HG03097 (cell line): ENCODE results near the gene PAIP2.
A peak's percentile ranks its signal among the peaks of the same experiment; 100 is the strongest.

ENCODE experiments used
- ATAC-seq: cut with Tn5 transposase; IDR thresholded peaks from one replicate; pipeline ENCODE4 v1.9.1; 2021; ENCODE audit not compliant: unreplicated experiment, low FRiP score

The PAIP2 gene

DNA sequence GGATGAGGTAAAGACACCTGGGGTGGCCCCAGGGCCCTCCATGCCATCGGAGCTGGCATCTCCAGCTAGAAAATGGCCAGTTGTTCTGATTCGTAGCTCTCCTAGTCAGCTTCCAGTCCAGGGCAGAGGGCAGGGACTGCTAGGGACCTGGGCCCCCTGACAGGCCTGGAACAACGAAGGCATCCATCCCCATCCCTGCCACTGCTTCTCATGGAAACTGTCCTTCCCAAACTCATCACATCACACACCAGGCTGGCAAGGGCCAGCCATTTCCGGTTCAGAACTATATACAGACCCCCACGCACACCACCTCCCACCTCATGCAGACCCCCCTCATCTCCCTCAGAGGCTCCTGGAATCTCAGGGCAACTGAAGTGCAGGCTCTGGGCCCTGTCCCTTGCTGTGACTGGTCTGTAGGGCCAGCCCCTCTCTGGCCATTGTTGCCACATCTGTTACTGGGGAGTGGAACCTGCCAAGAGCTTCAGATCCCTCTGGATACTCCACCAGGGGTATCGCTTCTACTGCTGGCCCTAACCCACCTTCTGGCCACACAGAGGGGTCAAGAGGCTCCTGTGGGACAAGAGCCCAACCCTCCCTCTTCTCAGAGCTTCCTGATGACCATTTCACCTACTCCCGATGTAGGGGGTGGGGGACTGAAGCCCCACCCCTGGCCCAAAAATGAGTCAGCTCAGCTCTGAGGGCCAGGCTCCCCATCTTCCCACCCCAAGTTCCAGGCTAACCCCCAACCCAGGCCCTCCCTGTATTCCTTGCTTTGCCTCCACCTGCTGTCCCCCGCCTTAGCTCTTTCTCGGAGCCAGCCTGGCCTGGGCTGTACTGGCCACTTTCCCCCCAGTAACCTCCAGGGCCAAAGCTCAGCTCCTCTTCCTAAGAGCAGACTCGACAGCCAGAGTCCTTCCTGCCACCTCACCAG lies 49.2 kb downstream of the PAIP2 start:
- ATAC-seq, result no peak

DNA sequence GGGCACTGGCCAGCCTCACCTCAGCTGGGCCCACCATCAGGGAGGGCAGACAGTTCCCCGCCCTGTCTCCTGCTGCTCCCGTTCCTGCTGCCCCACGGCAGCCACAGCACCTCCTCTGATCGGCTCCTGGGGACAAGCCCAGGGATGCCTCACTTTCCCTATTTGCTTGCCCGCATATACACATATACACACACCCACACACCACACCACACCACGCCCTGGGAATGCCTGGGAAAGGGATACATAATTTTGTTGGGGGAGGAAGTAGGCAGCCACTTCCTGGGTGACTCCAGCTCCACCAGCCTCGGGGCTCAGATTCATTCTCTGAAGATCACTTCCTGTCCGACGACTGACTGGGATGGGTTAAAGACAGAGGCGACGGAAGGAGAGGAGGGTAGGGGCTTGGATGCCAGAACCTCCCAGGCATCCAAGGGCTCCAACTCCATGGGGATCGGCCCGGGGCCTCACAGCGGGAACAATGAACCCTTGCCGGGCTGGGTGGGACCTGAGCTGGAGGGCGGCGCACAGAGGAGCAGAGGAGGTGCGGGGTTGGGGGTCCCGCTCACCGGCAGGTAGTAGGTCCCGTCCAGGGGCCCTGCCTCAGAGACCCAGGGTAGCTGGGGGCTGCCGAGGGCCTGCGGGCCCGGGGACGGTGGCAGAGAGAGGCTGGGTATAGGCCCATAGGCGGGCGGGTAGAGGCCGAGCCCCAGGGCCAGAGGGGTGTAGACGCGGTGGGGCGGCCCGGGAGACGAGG lies 50.1 kb downstream of the PAIP2 start:
- ATAC-seq, result no peak

DNA sequence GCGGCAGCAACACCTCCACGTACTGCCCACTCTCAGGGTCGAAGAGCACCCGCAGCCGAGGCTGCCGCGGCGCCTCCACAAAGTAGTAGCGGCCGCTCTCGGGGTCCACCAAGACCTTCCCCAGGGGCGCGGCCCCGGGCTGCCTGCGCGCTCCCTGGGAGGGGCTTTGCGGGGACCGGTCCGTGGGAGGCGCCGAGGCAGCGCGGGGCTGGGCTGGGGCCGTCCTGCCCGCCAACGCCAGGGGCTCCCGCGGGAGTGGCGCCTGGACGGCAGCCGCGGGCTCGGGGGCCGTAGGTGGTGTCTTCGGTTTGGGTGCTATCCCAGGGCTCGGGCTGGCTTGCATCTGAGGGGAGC lies 50.6 kb downstream of the PAIP2 start:
- ATAC-seq, result no peak

DNA sequence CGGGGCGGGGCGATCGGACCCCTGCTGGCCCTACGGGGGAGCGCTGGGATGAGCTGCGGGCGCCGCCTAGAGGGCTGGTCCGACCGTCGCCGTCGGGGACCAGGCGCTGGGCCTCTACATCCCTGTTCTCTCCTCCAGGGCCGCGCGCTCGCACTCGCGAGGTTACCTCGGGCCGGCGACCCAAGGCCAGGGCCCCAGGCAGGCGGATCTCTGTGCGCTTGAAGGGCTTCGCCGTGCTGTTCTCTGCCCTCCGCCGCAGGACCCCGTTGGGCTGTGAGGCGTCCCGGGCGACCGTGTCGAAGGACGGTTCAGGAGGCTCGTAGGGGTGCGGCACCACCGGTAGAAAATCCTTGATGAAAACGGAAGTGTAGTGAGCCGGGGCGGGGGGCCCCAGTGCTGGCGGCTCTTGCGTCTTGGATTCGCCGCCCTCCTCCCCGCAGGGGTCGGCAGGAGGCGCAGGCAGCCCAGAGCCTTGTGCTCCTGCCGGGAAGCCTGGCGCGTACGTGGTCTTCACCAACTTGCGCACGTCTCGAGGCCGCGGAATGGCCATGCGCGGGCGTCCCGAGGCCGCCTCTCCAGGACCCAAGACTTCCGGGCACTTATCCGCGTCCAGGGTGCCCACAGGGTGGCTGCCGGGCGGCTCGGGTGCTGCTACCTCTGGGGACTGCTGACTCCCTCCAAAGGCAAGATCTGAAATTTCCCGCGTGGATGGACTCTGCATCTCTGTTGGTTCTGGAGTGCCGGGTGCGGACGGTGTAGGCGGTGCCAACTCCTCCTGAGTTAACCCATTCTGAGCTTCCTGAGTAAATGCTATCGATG lies 51.2 kb downstream of the PAIP2 start:
- ATAC-seq, result peak; percentile 45

DNA sequence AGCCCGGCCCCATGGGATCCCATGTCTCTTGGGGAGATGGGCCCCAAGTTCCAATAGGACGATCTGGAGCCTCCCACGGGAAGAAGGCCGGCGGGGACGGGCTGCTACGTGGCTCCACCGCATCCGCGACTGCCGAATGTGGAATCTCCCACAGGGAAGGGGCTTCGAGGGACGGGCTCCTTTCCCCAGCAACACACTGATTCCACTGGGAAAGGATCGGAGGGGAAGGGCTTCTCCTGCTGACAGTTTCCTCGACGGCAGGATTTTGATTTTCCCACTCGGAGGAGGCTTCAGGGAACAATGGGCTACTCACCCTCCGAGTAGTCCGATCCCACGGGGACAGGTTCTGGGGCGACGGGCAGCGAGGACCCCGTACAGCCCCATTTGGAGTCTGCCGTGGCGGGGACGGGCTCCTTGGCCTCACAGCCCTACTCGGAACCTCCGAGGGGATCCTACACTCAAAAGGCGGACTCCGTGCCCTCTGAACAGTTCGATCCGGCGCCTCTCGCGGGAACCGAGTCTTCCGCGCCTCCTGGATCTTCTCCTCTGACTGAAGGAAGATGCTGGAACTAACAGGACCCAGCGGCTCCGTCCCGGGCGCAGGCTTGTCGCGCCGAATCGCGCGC lies 52.0 kb downstream of the PAIP2 start:
- ATAC-seq, result no peak

DNA sequence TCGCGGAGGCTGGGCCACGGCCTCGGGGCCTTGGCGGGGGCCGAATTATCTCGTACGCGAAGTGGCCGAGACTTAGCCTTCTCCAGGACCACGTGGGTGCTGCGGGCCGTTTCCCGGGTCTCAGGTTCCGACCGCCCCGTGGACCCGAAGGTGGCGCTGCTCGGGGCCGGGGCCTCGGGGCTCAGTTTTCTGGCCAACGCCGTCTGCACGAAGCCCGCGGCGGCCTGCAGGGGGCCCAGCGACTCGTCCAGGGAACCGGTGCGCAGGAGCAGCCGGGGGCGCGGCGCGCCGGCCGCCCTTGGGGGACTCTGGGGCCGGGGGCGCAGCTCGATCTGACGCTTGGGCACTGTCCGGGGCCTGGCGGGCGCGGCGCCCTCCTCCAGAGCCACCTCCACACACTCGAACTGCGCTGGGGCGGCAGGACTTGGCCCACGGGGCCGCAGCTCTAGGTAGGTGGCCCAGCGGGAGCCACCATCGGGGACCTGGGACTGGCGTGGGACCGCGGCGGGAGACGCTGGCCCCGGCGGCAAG lies 52.5 kb downstream of the PAIP2 start:
- no peak for ATAC-seq

DNA sequence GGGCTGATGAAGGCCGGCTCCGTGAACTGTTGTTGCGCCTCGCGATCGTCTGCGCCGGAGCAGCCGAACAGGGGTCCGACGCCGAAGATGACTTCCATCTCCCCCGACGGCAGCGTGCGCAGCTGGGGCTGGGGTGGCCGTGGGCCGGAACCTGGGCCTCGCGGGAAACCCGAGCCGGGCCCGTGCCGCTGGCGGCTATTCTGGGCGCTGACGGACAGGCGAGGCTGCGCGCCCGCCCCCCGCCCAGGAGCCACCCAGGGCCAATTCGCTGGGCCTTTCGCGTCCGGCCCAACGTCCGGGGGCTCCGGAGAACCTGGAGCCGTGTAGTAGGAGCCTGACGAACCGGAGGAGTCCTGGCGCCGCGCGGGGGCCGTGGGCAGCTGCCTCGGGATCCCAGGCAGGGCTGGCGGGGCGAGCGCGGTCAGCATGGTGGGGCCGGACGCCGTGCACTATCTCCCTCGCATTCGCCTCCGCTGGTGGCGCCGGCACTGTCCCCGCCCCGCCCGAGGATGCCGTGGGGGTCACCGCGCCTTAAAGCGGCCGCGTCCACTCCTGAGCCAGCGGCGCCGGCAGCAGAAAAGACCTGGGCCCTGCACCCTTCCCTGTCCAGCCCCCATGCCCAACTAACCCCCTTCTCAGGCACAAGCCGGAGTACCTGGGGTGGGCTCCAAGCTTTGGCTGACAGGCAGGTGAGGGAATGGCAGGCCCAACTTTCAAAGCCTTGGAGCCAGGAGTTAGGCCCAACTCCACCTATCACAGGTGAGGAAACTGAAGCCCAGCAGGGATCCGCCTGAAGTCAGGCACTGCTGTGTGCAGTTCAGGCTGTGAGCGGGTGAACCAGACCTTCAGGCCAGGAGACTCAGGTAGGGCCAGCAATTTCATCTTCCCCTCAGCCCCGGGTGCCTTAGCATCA lies 53.3 kb downstream of the PAIP2 start, which contains the start of gene PROB1:
TSS of gene PROB1 (minus strand) at position 451 of the 913 bp plus-strand sequence. CDS start at position 428, 23 bp downstream.
- ATAC-seq, result no peak

DNA sequence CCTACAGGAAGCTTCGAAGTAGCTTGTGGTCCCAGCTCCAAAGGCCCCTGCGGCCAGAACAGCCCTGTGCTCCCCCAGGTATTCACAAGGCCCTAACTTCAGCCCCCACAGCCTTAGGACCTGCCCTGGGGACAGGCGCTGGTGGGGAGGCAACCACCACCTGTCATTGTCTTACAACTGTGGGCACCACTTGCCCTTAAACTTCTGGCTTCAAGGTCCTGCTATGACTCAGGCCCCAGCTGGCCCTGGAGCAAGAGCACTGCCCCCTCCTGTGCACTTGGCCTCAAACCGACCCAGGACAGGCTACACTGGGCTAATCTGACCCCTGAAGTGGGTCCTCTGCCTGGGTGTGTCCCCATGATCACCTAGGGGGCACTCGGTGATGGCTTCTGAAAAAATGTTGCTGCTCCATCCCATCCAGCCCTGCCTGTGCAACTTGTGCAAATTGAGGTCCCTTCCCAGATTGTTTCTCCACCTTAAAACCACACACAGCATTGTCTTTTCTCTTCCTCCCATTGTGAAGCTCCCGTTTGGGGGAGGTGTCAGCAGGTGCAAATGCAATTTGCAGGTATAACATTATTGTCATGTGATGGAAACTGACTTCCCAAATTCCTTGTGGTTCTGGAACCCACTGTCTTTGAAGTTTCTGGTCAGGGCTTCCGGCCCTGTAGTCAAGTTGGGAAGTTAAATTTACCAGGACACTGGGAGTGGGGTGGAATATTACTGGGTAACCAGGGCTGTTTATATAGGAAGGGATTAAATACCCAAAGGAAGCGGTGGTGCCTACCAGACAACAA lies 54.4 kb downstream of the PAIP2 start:
- no peak for ATAC-seq

DNA sequence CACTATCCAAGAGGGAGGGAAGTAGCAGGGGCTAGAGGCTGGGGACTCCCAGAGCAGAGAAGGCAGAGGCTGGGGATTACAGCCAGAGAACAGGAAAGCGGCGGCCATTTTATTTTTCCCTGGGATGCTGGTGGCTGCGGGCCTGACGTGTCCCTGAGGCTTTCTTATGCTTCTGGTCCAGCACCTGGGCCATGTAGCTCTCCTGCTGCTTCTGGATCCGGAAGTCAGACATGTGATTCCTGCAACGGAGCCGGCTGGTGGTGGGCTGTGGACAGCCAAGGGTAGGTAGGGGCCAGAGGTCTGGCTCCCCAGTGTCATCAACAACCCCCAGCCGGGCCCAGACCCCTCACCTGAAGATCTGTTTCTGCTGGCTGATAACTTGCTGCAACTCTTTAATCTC lies 55.0 kb downstream of the PAIP2 start:
- no peak for ATAC-seq

DNA sequence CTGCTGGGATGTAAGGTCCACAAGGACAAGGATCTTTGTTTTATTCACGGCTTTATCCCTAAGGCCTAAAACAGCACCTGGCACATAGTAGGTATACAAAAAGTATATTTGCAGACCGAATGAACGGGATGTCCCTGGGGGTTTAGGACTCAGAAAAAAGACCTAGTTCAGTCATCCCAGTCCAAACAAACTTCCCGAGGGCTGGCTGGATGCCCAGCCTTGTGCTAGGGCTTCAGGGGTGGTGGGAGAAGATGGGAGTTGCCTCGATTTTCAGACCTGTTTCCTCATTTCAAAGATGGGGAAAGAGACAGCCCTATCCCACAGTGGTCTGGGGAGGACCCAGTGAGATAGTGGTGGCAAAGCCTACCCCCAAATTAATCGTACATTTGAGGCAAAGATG lies 56.3 kb downstream of the PAIP2 start:
- ATAC-seq, result no peak

DNA sequence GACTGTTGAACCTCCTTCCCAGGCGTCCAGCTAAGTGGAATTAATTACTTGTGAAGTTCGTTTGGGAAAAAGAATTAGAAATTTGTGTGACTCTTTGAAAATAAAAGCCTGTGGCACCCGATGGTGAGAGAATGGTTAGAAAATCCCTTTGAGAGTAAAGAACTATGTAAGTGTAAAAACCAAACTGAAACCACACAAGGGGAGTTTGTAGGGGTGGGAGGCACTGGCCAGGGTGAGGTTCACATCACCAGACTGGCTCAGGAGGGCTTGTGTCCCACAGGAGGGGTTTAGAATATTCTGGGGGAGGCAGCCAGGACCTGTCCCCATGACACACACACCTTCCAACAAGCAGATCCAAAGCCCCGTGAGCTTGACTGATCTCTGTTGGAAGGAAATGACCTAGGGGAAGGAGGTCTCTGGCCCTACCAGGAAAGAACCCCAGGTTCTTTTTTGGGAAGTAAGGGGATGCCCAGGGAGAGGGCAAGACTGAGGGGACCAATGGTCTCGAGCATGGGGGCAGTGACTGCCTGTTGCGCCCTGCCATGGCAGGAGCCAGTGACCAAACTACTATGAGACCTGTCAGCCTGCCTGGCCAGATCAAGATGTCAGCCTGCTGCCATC lies 58.0 kb downstream of the PAIP2 start:
- ATAC-seq, result no peak

DNA sequence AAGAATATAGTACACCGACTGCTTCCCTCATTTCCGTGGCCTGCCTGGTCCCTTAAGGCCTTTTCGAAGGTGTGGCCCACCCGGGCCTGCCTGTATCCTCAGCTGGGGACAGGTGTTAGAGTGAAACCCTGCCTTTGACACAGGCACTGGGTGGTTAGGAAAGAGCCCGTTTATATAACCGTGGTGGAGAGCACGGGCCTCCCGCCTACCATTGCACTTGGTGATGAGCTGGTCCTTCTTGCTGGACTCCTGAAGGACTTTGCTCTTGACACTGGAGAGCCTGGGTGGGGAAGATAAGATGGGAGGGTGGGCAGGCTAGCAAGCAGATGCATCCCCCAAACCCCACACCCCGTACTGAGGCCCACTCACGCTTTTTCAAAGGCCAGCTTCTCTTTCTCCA lies 59.9 kb downstream of the PAIP2 start:
- ATAC-seq, result no peak

DNA sequence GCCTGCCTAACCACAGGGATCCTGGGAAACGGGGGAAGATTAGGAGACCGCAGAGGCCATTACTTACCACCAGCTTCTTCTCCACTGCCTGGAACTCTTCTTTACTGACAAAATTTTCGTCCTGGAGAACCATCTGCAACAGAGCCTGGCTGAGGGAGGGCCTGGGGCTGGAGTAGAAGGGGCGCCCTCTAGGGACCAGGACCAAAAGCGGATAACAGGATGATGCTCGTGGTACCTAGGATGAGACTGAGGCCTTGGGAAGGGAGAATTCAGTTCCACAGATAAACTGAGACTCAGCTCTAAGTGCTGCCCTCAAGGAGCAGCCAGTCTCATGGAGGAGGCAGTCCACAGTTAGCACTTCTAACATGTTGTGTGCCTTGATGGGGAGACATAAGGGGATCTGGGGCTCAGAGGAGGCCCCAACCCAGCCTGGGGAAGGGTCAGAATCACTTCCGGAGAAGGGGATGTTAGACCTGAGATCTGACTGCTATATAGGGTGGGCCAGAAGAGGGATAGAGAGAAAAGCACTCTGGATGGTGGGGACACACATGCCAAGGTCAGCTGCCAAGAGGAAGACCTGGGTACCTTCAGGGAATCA lies 61.0 kb downstream of the PAIP2 start:
- no peak for ATAC-seq

DNA sequence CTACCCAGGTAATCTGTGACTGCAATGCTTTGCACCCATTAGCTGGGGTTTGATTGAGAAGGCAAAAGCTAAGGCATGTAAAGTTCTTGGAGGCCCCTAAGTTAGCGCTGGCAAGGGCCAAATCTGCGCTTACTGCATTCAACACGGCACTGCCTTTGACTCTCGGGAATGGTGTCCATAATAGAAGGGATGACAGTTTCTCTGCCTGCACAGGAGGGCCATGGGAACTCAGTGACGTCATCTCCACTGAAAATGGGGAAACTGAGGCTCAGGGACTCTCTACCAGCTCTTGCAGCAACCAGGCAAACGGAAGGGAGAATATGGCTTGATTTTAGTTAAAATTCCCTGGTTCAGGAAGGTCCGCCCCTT lies 61.7 kb downstream of the PAIP2 start:
- ATAC-seq, result no peak

DNA sequence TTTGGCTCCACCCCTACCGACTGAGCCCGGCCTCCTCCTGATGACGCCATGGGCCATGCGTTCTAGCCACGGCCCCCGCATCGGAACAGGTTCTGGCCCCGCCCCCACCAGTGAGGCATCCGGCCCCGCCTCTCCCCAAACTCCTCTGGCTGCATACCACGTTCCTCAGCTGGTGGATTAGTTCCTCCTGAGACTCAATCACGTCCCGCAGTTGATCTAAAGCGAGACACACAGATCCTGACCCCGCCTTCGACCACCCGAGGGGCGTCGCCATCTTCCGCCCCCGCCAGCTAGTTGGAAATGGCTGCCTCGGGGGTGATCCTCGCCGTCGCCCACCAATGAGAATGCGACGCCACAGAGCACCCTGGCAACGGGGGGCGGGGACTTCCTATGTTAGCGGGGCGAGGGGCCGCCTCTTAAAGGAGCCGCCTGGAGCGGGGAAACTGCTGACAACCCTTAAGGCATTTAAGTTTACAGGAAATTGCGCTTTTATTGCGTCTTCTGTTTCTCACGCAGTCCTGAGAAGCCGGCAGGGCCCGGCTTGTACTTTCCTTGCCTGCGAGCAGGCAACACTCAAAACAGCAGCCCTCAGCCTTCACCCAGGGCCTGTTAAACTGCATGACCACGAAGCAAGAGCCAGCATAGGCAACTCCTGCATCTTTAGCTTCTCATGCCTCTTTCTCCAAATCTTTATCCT lies 62.3 kb downstream of the PAIP2 start, which contains the start of gene SPATA24:
TSS of gene SPATA24 (minus strand) at position 303 of the 697 bp plus-strand sequence. CDS start at position 274, 29 bp downstream.
- ATAC-seq, result peak; percentile 73

DNA sequence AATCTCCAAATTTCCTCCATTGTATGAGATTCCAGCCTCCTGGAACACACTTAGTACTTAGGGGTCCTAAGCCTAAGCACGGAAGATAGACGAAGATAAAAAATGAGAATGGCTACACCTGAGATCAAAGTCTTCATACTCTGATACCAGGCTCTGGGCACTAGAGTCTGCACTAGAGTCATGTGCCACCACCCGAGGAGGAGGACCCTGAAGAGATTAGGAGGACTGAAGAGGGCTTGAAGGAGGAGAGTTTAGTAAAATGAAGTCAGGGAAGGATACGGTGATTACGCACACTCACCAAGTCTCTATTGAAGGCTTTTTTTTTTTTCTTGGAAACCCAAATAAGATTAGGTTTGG lies 62.8 kb downstream of the PAIP2 start:
- no peak for ATAC-seq

DNA sequence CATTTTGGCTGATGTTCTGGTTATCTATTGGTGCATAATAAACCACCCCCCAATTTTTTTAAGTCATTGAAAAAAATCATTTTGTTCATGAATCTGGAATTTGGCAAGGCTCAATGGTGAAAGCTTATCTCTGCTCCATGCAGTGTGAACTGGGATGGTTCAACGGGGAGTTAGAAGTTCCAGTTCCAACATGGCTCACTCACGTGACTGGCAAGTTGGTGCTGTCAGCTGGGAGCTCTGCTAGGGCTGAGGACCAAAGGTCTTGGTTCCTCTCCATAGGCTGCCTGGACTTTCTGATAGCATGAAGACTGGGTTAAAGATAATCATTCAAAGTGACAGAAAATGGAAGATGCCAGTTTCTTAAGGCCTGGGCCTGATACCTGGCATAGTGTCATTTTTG lies 65.3 kb downstream of the PAIP2 start:
- no peak for ATAC-seq
